A673 (cell line): ENCODE data around the gene PLAC1.

Source experiments
- CTCF ChIP-seq: fragments of 300-800, 200-600 bp; sonication (generic); conservative IDR thresholded peaks from 2 replicates; pipeline ENCODE4 v1.5.1; 2017; ENCODE audit warnings: low read depth, mild to moderate bottlenecking, antibody characterized with exemption, low read length, moderate library complexity, mixed read lengths
- EZH2 ChIP-seq: fragments of 200-600 bp; sonication (generic); IDR thresholded peaks from 2 replicates; pipeline ENCODE4 v1.6.1; 2017; ENCODE audit warnings: borderline replicate concordance, low read depth, mild to moderate bottlenecking, mixed read lengths, antibody characterized with exemption, low read length; ENCODE audit not compliant: poor library complexity, severe bottlenecking

- TF ChIP-seq CTCF (no peak), EZH2 (no peak)
Measured at GRCh38 chrX:134537179-134537955, 120.9 kb downstream of the PLAC1 start.
